K562 (cell line): ENCODE data around the gene NECAP2. TPM values are rescaled to one million over a fixed set of nuclear protein-coding genes. Genes with fewer than 3 reads are reported as not detected.

Source experiments
- CBFB ChIP-seq: sonication (generic); formaldehyde crosslinking; IDR thresholded peaks from 2 replicates; pipeline ENCODE4 v1.4.0; 2020; ENCODE audit warnings: mild to moderate bottlenecking, missing genetic modification reagents
- CEBPB ChIP-seq: fragments of 450-650 bp; IDR thresholded peaks from 2 replicates; pipeline ENCODE4 v1.6.1; 2016; ENCODE audit warnings: missing genetic modification characterization, missing compliant biosample characterization
- CXXC5 ChIP-seq: fragments of 250-450 bp; sonication (Bioruptor Pico); IDR thresholded peaks from 2 replicates; pipeline ENCODE4 v1.8.0; 2022; ENCODE audit warnings: inconsistent platforms, mild to moderate bottlenecking, moderate library complexity
- GATAD2B ChIP-seq: fragments of 450-650 bp; IDR thresholded peaks from 2 replicates; pipeline ENCODE4 v1.6.1; 2017; ENCODE audit warnings: mild to moderate bottlenecking, borderline replicate concordance
- MIER1 ChIP-seq: fragments of 450-650 bp; IDR thresholded peaks from 2 replicates; pipeline ENCODE4 v1.6.1; 2016; ENCODE audit warnings: antibody characterized with exemption, mild to moderate bottlenecking, low read depth
- PPARD ChIP-seq: fragments of 250-450 bp; sonication (Bioruptor Pico); IDR thresholded peaks from 2 replicates; pipeline ENCODE4 v1.8.0; 2022; ENCODE audit warnings: inconsistent platforms, mild to moderate bottlenecking, moderate library complexity
- PTRF ChIP-seq: fragments of 450-650 bp; IDR thresholded peaks from 2 replicates; pipeline ENCODE4 v1.6.1; 2016; ENCODE audit warnings: mild to moderate bottlenecking, missing genetic modification characterization, missing compliant biosample characterization
- RBM15 ChIP-seq: fragments of 200-400 bp; formaldehyde crosslinking; IDR thresholded peaks from 2 replicates; pipeline ENCODE4 v1.6.1; 2018; ENCODE audit warnings: mild to moderate bottlenecking, low read length, moderate library complexity; ENCODE audit not compliant: insufficient read depth
- SMARCA5 ChIP-seq: fragments of 450-650 bp; IDR thresholded peaks from 2 replicates; pipeline ENCODE4 v1.6.1; 2016
- SRSF7 ChIP-seq: fragments of 200-400 bp; formaldehyde crosslinking; optimal IDR thresholded peaks from 2 replicates; pipeline ENCODE3; 2017; ENCODE audit warnings: mild to moderate bottlenecking, low read depth, low read length
- XRCC4 ChIP-seq: IDR thresholded peaks from one replicate; pipeline ENCODE4 v1.6.1; 2011; ENCODE audit not compliant: insufficient read depth, insufficient read length; ENCODE audit errors: extremely low read depth
- ZNF75A ChIP-seq: fragments of 450-650 bp; formaldehyde crosslinking; IDR thresholded peaks from 2 replicates; pipeline ENCODE4 v1.4.0; 2020; ENCODE audit warnings: mild to moderate bottlenecking
- polyA plus RNA-seq, 8 experiments: library from polyadenylated mRNA; depleted of rRNA in 4 of 8; stranded (reverse) in 5 of 8; unstranded in 3 of 8; fragments of >200 nt; fragmentation: Nextera tagmentation in 2 of 8; fragmentation: Illumina TruSeq in 1 of 8; extraction: Ambion mirVana in 2 of 8; extraction: Trizol in 1 of 8; gene quantifications; 2 replicates each; pipeline versions ENCODE4 v1.2.1 to v1.2.3, GENCODE V29; 2011 to 2014; ENCODE audit warnings: inconsistent platforms in 1 of 8, missing spikeins in 1 of 8
- total RNA-seq, 7 experiments: library from RNA; depleted of rRNA in 6 of 7; stranded (reverse); fragments of >200 nt in 6 of 7; fragmentation: Illumina TruSeq in 2 of 7; extraction: Trizol in 2 of 7; gene quantifications; 2 replicates each; pipeline versions ENCODE4 v1.2.1 to v1.2.3, GENCODE V29; 2011 to 2021; ENCODE audit warnings: low replicate concordance in 1 of 7
- TF ChIP-seq, protein P1 (sequence below), 2 experiments: fragments of 250-450 bp in 1 of 2; fragments of 450-650 bp in 1 of 2; sonication (Bioruptor Pico) in 1 of 2; IDR thresholded peaks; 2 replicates each; pipeline versions ENCODE4 v1.6.1 to v1.8.0; 2016 to 2021; ENCODE audit warnings: mild to moderate bottlenecking in 2 of 2, moderate library complexity in 2 of 2, missing compliant biosample characterization in 1 of 2, missing genetic modification characterization in 1 of 2
- TF ChIP-seq, protein P2 (sequence below): sonication (generic); formaldehyde crosslinking; IDR thresholded peaks from 2 replicates; pipeline ENCODE4 v1.8.1; 2023; ENCODE audit warnings: missing genetic modification reagents, mild to moderate bottlenecking, borderline replicate concordance
- TF ChIP-seq, protein P3 (sequence below): IDR thresholded peaks from 3 replicates; pipeline ENCODE4 v1.6.1; 2011; ENCODE audit warnings: borderline replicate concordance, mild to moderate bottlenecking, moderate library complexity; ENCODE audit not compliant: insufficient read length; ENCODE audit errors: extremely low read depth
- TF ChIP-seq, protein P4 (sequence below), 2 experiments: fragments of 200-800 bp in 1 of 2; sonication (Bioruptor generic) in 1 of 2; sonication (generic) in 1 of 2; formaldehyde crosslinking in 1 of 2; IDR thresholded peaks in 1 of 2; conservative IDR thresholded peaks in 1 of 2; 2 replicates each; pipeline versions ENCODE4 v1.5.0 to v1.6.1; 2016 to 2020; ENCODE audit warnings: missing compliant biosample characterization in 1 of 2, missing genetic modification characterization in 1 of 2, missing genetic modification reagents in 1 of 2

NECAP2 gene
- total and polyA plus RNA-seq, 9 of the 15 experiments (the other 6 are each of a cell fraction or from before 2014, with no cell fraction given), result 22.7 to 107 (median 79.2) TPM

DNA sequence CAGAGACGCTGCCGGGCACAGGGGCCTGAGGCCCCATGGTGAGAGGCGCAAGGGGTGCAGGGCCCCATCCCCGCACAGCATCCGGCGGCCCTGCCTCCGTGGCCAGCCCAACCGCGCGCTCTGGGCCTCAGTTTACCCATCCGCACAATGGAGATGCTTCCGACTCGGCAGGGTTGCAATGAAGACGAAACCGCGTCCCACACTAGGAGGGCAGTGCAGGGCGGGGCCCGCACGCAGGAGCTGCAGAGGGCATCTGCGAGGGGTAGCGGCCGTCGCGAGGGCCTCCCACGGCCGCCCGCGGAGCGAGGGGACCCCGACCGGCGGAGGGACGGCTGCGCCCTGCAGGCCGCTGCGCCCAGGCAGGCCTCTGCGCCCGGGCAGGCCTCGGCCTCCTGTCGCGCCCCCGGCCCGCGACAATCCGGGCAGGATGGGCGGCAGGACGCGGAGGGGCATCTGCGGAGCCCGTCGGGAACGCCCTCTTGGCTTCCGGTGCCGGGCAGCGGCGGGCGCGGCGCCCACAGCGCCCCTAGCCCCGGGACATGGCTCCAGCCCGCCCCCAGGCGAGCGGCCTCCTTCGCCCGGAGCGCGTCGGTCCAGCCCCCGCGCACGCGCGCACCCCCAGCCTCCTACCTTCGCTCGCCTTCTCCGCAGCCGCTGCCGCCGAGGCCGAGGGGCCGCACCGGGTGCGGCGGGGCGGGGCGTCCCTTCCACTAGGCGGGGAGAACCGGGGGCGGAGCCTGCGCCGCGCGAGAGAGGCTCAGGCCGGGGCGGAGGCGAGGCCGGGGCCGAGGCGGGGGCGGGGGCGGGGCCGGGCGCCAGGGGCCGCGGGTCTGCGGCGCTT lies 58.3 kb downstream of the NECAP2 start (continued):
- no peak for TF ChIP-seq XRCC4
- TF ChIP-seq MIER1, result no peak
- TF ChIP-seq RBM15, result no peak
- TF ChIP-seq, protein P1, sequence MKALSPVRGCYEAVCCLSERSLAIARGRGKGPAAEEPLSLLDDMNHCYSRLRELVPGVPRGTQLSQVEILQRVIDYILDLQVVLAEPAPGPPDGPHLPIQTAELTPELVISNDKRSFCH (CRISPR knock-in tag; IDR thresholded peaks at IDR 0.05), result no peak
- TF ChIP-seq, protein P1 (tag; IDR thresholded peaks at IDR 0.05), result 0 out of 2 replicates have a peak, but pooled peaks have one; percentile 20
- no peak for TF ChIP-seq CEBPB (tag)
- TF ChIP-seq ZNF75A (CRISPR knock-in tag), result no peak
- no peak for TF ChIP-seq SRSF7
- no peak for TF ChIP-seq PTRF (tag)
- peak; percentile 86 for TF ChIP-seq GATAD2B
- no peak for TF ChIP-seq PPARD (CRISPR knock-in tag)
- TF ChIP-seq CXXC5 (CRISPR knock-in tag), result peak; percentile 88
- TF ChIP-seq, protein P2, sequence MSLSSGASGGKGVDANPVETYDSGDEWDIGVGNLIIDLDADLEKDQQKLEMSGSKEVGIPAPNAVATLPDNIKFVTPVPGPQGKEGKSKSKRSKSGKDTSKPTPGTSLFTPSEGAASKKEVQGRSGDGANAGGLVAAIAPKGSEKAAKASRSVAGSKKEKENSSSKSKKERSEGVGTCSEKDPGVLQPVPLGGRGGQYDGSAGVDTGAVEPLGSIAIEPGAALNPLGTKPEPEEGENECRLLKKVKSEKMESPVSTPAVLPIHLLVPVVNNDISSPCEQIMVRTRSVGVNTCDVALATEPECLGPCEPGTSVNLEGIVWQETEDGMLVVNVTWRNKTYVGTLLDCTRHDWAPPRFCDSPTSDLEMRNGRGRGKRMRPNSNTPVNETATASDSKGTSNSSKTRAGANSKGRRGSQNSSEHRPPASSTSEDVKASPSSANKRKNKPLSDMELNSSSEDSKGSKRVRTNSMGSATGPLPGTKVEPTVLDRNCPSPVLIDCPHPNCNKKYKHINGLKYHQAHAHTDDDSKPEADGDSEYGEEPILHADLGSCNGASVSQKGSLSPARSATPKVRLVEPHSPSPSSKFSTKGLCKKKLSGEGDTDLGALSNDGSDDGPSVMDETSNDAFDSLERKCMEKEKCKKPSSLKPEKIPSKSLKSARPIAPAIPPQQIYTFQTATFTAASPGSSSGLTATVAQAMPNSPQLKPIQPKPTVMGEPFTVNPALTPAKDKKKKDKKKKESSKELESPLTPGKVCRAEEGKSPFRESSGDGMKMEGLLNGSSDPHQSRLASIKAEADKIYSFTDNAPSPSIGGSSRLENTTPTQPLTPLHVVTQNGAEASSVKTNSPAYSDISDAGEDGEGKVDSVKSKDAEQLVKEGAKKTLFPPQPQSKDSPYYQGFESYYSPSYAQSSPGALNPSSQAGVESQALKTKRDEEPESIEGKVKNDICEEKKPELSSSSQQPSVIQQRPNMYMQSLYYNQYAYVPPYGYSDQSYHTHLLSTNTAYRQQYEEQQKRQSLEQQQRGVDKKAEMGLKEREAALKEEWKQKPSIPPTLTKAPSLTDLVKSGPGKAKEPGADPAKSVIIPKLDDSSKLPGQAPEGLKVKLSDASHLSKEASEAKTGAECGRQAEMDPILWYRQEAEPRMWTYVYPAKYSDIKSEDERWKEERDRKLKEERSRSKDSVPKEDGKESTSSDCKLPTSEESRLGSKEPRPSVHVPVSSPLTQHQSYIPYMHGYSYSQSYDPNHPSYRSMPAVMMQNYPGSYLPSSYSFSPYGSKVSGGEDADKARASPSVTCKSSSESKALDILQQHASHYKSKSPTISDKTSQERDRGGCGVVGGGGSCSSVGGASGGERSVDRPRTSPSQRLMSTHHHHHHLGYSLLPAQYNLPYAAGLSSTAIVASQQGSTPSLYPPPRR (CRISPR knock-in tag), result peak; percentile 26; the same call in 1 of the 2 replicates
- TF ChIP-seq CBFB (CRISPR knock-in tag), result no peak
- TF ChIP-seq SMARCA5, result no peak
- TF ChIP-seq, protein P3, sequence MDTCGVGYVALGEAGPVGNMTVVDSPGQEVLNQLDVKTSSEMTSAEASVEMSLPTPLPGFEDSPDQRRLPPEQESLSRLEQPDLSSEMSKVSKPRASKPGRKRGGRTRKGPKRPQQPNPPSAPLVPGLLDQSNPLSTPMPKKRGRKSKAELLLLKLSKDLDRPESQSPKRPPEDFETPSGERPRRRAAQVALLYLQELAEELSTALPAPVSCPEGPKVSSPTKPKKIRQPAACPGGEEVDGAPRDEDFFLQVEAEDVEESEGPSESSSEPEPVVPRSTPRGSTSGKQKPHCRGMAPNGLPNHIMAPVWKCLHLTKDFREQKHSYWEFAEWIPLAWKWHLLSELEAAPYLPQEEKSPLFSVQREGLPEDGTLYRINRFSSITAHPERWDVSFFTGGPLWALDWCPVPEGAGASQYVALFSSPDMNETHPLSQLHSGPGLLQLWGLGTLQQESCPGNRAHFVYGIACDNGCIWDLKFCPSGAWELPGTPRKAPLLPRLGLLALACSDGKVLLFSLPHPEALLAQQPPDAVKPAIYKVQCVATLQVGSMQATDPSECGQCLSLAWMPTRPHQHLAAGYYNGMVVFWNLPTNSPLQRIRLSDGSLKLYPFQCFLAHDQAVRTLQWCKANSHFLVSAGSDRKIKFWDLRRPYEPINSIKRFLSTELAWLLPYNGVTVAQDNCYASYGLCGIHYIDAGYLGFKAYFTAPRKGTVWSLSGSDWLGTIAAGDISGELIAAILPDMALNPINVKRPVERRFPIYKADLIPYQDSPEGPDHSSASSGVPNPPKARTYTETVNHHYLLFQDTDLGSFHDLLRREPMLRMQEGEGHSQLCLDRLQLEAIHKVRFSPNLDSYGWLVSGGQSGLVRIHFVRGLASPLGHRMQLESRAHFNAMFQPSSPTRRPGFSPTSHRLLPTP, result no peak
- TF ChIP-seq, protein P4, sequence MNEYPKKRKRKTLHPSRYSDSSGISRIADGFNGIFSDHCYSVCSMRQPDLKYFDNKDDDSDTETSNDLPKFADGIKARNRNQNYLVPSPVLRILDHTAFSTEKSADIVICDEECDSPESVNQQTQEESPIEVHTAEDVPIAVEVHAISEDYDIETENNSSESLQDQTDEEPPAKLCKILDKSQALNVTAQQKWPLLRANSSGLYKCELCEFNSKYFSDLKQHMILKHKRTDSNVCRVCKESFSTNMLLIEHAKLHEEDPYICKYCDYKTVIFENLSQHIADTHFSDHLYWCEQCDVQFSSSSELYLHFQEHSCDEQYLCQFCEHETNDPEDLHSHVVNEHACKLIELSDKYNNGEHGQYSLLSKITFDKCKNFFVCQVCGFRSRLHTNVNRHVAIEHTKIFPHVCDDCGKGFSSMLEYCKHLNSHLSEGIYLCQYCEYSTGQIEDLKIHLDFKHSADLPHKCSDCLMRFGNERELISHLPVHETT (CRISPR knock-in tag; conservative IDR thresholded peaks at IDR 0.05 in 1 of 2, IDR thresholded peaks at IDR 0.05 in 1 of 2), result no peak; a peak in 1 of 4 replicates
